ENCODE data around the gene KCNJ18. TPM values are rescaled to one million over a fixed set of nuclear protein-coding genes. Genes with fewer than 3 reads are reported as not detected.
"Not testable (repeated sequence)": the region's sequence is repeated elsewhere in the genome, so short reads cannot be mapped to it uniquely, and the experiment has no call there.

Gene KCNJ18
- total RNA-seq, result not detected

- H3K9me3 ChIP-seq; in situ Hi-C loops (cut with MboI; ENCODE audit: low pct_ligation_motif_present in 1 of 4, low pct_unique_long_range_greater_than_20kb in 1 of 4, low sequenced_read_pairs in 3 of 4); H3K4me1 ChIP-seq; H3K27me3 ChIP-seq; H3K36me3 ChIP-seq; H3K4me3 ChIP-seq; H3K27ac ChIP-seq; DNase-seq; intact Hi-C loops (cut with DNase I; ENCODE audit: low total_unique reads): not testable (repeated sequence)
- 86% methylated on average over 17 of the region's 18 CpGs; no CpG with 5 or more reads in 1 of the 2 donors for WGBS, 2 donors (ENCODE audit: low coverage in 1 of 2)
Measured at GRCh38 chr17:21691883-21692703, at the start of gene KCNJ18. TSS of gene KCNJ18 (plus strand) at chr17:21692523. CDS start at chr17:21702787, 10,264 bp downstream.

GRCh38 chr17:21648125-21648524 lies 44.2 kb upstream of the KCNJ18 start:
- H3K27ac ChIP-seq; intact Hi-C loops (cut with DNase I; ENCODE audit: low total_unique reads); H3K9me3 ChIP-seq; H3K36me3 ChIP-seq; DNase-seq; H3K4me1 ChIP-seq; H3K27me3 ChIP-seq; in situ Hi-C loops (cut with MboI; ENCODE audit: low pct_ligation_motif_present in 1 of 4, low pct_unique_long_range_greater_than_20kb in 1 of 4, low sequenced_read_pairs in 3 of 4); H3K4me3 ChIP-seq: not testable (repeated sequence)
- 85% methylated on average over 6 of the region's 6 CpGs; no CpG with 5 or more reads in 1 of the 2 donors for WGBS, 2 donors (ENCODE audit: low coverage in 1 of 2)

- H3K4me1 ChIP-seq; H3K4me3 ChIP-seq; H3K9me3 ChIP-seq; DNase-seq; H3K27me3 ChIP-seq; H3K36me3 ChIP-seq; in situ Hi-C loops (cut with MboI; ENCODE audit: low pct_ligation_motif_present in 1 of 4, low pct_unique_long_range_greater_than_20kb in 1 of 4, low sequenced_read_pairs in 3 of 4); H3K27ac ChIP-seq; intact Hi-C loops (cut with DNase I; ENCODE audit: low total_unique reads): not testable (repeated sequence)
- WGBS, 2 donors (ENCODE audit: low coverage in 1 of 2), result 96% methylated on average over 1 of the region's 1 CpG; no CpG with 5 or more reads in 1 of the 2 donors
Measured at GRCh38 chr17:21650043-21650442, 42.3 kb upstream of the KCNJ18 start.

- H3K9me3 ChIP-seq; H3K36me3 ChIP-seq; DNase-seq; in situ Hi-C loops (cut with MboI; ENCODE audit: low pct_ligation_motif_present in 1 of 4, low pct_unique_long_range_greater_than_20kb in 1 of 4, low sequenced_read_pairs in 3 of 4); H3K27ac ChIP-seq; H3K4me3 ChIP-seq; H3K4me1 ChIP-seq; H3K27me3 ChIP-seq; intact Hi-C loops (cut with DNase I; ENCODE audit: low total_unique reads): not testable (repeated sequence)
- WGBS, 2 donors (ENCODE audit: low coverage in 1 of 2), result 38% methylated on average over 3 of the region's 4 CpGs; no CpG with 5 or more reads in 1 of the 2 donors
Measured at GRCh38 chr17:21652049-21652448, 40.3 kb upstream of the KCNJ18 start.

GRCh38 chr17:21653211-21653610 lies 39.1 kb upstream of the KCNJ18 start:
- intact Hi-C loops (cut with DNase I; ENCODE audit: low total_unique reads); in situ Hi-C loops (cut with MboI; ENCODE audit: low pct_ligation_motif_present in 1 of 4, low pct_unique_long_range_greater_than_20kb in 1 of 4, low sequenced_read_pairs in 3 of 4); H3K36me3 ChIP-seq; H3K27me3 ChIP-seq; H3K4me1 ChIP-seq; H3K4me3 ChIP-seq; H3K9me3 ChIP-seq; DNase-seq; H3K27ac ChIP-seq: not testable (repeated sequence)
- 80% methylated on average over 9 of the region's 10 CpGs; no CpG with 5 or more reads in 1 of the 2 donors for WGBS, 2 donors (ENCODE audit: low coverage in 1 of 2)

GRCh38 chr17:21656518-21657309 lies 35.6 kb upstream of the KCNJ18 start:
- WGBS, 2 donors (ENCODE audit: low coverage in 1 of 2), result 81 to 83% methylated on average over 6 to 34 of the region's 47 CpGs
- H3K27me3 ChIP-seq; H3K9me3 ChIP-seq; H3K4me1 ChIP-seq; intact Hi-C loops (cut with DNase I; ENCODE audit: low total_unique reads); H3K27ac ChIP-seq; H3K36me3 ChIP-seq; in situ Hi-C loops (cut with MboI; ENCODE audit: low pct_ligation_motif_present in 1 of 4, low pct_unique_long_range_greater_than_20kb in 1 of 4, low sequenced_read_pairs in 3 of 4); DNase-seq; H3K4me3 ChIP-seq: not testable (repeated sequence)

- H3K27me3 ChIP-seq; H3K36me3 ChIP-seq; H3K4me1 ChIP-seq; H3K27ac ChIP-seq; H3K9me3 ChIP-seq; intact Hi-C loops (cut with DNase I; ENCODE audit: low total_unique reads); in situ Hi-C loops (cut with MboI; ENCODE audit: low pct_ligation_motif_present in 1 of 4, low pct_unique_long_range_greater_than_20kb in 1 of 4, low sequenced_read_pairs in 3 of 4); DNase-seq; H3K4me3 ChIP-seq: not testable (repeated sequence)
- 50 to 53% methylated on average over 3 to 7 of the region's 7 CpGs for WGBS, 2 donors (ENCODE audit: low coverage in 1 of 2)
Measured at GRCh38 chr17:21659635-21660034, 32.7 kb upstream of the KCNJ18 start.

- H3K4me3 ChIP-seq; H3K27ac ChIP-seq; H3K36me3 ChIP-seq; H3K9me3 ChIP-seq; in situ Hi-C loops (cut with MboI; ENCODE audit: low pct_ligation_motif_present in 1 of 4, low pct_unique_long_range_greater_than_20kb in 1 of 4, low sequenced_read_pairs in 3 of 4); DNase-seq; H3K4me1 ChIP-seq; H3K27me3 ChIP-seq; intact Hi-C loops (cut with DNase I; ENCODE audit: low total_unique reads): not testable (repeated sequence)
- 44 to 82% methylated on average over 1 of the region's 1 CpG for WGBS, 2 donors (ENCODE audit: low coverage in 1 of 2)
Measured at GRCh38 chr17:21661455-21661854, 30.9 kb upstream of the KCNJ18 start.

- in situ Hi-C loops (cut with MboI; ENCODE audit: low pct_ligation_motif_present in 1 of 4, low pct_unique_long_range_greater_than_20kb in 1 of 4, low sequenced_read_pairs in 3 of 4); DNase-seq; H3K36me3 ChIP-seq; H3K27ac ChIP-seq; H3K4me1 ChIP-seq; intact Hi-C loops (cut with DNase I; ENCODE audit: low total_unique reads); H3K9me3 ChIP-seq; H3K27me3 ChIP-seq; H3K4me3 ChIP-seq: not testable (repeated sequence)
- 66 to 85% methylated on average over 2 to 3 of the region's 3 CpGs for WGBS, 2 donors (ENCODE audit: low coverage in 1 of 2)
Measured at GRCh38 chr17:21663166-21663565, 29.2 kb upstream of the KCNJ18 start.

GRCh38 chr17:21663614-21664474 lies 28.5 kb upstream of the KCNJ18 start:
- H3K36me3 ChIP-seq; H3K9me3 ChIP-seq; H3K27ac ChIP-seq; in situ Hi-C loops (cut with MboI; ENCODE audit: low pct_ligation_motif_present in 1 of 4, low pct_unique_long_range_greater_than_20kb in 1 of 4, low sequenced_read_pairs in 3 of 4); H3K27me3 ChIP-seq; H3K4me1 ChIP-seq; intact Hi-C loops (cut with DNase I; ENCODE audit: low total_unique reads); H3K4me3 ChIP-seq; DNase-seq: not testable (repeated sequence)
- 62 to 65% methylated on average over 7 of the region's 7 CpGs for WGBS, 2 donors (ENCODE audit: low coverage in 1 of 2)

Data from transverse colon (tissue), 4 donors.